Frontal cortex (tissue), 4 donors: Measurements from ENCODE around the gene HLX. TPM values are rescaled to one million over a fixed set of nuclear protein-coding genes. Genes with fewer than 3 reads are reported as not detected.
A peak's percentile ranks its signal among the peaks of the same experiment; 100 is the strongest.

ENCODE experiments used
- DNase-seq, 2 donors: peaks; one replicate each; pipeline ENCODE4 v3.0.0; 2012; ENCODE audit warnings: low spot score in 2 of 2
- FAIRE-seq: peaks from 2 replicates; lab custom pipeline; 2012; peaks lifted over from hg19 to GRCh38; lab: Jason Lieb, UNC
- total RNA-seq: library from RNA; depleted of rRNA; stranded (reverse); fragments of >200 nt; gene quantifications from one replicate; pipeline ENCODE4 v1.2.3, GENCODE V29; 2014
- donor health status: control.
- donor health status: control.
- donor health status: control.

Gene HLX
- total RNA-seq, 1 donor from 2014 or later, result 0.82 TPM

DNA sequence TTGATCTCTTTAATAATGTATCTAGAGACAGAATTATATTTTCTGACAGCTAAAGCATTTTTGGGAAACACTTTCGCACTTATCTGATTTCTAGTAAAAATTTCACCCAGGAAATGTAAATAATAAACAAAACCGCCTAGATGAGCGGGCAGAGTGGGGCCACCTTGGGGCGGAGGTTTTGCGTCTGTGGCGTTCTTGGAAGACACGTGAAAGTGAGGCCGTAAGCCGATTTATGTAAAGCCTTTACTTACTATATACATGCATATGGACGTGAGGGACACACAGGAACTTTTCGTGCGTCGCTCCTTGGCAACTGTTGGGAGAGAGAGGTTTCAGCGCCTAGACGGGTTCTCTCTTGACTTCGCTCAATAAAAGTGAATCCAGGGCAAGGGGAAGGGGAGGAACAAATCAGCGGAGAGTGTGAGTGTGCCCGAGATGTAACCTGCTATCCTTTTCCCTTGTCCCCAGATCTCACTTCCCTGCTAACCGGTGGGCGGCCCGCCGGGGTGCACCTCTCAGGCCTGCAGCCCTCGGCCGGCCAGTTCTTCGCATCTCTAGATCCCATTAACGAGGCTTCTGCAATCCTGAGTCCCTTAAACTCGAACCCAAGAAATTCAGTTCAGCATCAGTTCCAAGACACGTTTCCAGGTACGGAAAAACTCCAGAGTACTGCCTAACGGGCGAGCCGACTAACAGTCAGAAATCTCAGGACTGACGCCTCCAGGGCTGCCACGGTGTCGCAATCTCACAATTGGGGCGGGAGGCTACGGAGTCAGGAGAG is 1.7 kb downstream of the HLX start:
- DNase-seq, result peak; percentile 42 to 46
- no peak for FAIRE-seq

DNA sequence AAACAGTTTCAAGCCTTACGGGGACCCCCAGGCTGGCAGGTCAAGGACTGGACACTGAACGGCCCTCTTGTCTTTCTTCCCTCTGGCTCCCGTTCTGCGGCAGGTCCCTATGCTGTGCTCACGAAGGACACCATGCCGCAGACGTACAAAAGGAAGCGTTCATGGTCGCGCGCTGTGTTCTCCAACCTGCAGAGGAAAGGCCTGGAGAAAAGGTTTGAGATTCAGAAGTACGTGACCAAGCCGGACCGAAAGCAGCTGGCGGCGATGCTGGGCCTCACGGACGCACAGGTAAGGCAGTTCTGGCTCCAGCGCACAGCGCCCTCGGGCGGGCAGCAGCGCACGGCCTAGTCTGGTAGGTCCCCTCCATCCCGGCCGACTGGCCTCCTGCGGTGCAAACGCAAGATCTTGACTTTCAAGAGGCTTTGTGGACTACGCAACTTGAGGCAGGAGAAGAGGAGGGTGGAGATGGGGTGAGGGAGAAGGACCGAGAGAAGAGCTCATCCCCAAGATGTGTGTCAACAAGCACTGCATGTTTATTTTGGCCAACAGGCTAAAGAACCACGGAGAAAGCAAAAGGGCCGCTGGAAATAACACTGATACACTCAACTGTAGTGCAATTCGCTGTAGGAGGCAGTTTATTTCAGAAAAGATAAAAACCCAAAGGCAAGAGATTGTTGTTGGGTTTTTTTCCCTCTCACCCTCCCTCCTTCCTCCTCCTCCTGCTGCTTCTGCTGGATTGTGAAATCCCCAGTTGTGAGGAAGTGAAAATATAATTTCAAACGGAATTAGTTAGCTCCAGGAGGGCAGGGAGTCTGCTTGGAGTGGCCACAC is 3.0 kb downstream of the HLX start:
- DNase-seq (peak; percentile 38 to 56), FAIRE-seq (no peak)

DNA sequence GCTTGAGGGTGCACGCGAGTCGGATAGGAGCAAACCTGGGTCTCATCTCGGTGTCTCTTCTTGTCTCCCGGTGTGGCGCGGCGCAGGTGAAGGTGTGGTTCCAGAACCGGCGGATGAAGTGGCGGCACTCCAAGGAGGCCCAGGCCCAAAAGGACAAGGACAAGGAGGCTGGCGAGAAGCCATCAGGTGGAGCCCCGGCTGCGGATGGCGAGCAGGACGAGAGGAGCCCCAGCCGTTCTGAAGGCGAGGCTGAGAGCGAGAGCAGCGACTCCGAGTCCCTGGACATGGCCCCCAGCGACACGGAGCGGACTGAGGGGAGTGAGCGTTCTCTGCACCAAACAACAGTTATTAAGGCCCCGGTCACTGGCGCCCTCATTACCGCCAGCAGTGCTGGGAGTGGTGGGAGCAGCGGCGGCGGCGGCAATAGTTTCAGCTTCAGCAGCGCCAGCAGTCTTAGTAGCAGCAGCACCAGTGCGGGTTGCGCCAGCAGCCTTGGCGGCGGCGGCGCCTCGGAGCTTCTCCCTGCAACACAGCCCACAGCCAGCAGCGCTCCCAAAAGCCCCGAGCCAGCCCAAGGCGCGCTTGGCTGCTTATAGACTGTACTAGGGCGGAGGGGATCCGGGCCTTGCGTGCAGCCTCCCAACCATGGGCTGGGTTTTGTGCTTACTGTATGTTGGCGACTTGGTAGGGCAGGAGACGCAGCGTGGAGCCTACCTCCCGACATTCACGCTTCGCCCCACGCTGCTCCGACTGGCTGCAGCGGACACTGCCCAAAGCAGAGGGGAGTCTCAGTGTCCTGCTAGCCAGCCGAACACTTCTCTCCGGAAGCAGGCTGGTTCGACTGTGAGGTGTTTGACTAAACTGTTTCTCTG is 5.1 kb downstream of the HLX start:
- DNase-seq (peak; percentile 18 to 46), FAIRE-seq (no peak)

DNA sequence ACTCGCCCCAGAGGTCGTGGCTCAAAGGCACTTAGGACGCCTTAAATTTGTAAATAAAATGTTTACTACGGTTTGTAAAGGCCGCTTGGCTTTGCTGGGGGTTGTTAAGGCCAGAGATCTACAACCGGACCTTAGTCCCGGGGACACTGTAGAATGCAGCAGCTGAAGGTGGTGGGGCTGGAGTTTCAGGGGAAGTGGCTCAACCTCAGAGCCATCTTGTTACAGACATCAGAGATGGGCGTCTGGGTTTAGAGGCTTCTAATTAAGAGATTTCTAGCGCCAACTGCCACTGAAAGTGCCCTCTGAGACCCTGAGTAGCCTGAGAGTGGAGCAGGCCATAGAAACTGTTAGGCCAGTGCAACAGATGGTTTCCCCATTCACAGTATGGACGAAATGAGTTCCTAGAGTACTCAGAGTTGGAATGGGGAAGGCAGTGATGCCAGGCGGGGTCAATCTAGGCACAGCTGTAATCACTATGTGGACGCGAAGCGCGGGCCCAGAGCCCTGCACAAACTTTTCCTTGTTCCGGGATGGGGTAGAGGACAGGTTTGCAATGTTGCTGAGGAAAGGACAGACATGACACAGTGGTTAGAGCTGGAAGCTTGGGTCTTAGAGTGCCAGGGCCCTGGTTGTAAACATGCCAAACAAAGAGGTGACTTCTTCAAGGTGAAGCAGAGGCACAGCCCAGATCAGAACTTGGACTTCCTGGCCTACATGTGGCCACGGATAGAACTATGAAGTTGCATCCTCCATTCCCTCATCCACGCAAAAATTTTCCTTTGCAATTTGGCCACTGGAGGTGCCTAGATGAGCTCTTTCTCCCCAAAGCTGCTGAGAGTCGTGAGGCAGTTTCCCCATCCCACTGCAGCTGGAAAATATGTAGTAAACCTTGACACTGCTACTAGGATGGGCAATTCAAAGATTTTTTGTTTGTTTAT is 6.0 kb downstream of the HLX start:
- DNase-seq (peak in 1 of 2 donors; percentile 6), FAIRE-seq (no peak)

DNA sequence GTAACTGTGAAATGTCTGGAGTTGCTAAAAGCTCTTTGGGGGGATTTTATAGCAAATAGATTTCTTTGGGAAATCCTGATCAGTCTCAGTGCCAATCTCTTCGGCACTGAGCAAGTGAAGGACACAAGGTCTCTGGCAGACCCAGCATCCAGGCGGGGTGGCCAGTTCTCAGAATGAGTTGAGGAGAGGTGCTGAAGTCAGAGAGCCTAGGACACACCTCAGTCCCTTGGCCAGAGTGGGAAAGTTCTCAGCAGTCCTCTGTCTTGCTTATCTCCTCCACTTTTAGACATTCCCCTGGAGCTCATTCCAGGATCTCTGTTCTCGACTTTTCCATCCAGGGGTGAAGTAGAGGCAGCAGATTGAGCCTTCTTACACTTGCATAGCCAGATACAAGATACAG is 6.7 kb downstream of the HLX start:
- FAIRE-seq (no peak), DNase-seq (peak; percentile 6 to 17)

DNA sequence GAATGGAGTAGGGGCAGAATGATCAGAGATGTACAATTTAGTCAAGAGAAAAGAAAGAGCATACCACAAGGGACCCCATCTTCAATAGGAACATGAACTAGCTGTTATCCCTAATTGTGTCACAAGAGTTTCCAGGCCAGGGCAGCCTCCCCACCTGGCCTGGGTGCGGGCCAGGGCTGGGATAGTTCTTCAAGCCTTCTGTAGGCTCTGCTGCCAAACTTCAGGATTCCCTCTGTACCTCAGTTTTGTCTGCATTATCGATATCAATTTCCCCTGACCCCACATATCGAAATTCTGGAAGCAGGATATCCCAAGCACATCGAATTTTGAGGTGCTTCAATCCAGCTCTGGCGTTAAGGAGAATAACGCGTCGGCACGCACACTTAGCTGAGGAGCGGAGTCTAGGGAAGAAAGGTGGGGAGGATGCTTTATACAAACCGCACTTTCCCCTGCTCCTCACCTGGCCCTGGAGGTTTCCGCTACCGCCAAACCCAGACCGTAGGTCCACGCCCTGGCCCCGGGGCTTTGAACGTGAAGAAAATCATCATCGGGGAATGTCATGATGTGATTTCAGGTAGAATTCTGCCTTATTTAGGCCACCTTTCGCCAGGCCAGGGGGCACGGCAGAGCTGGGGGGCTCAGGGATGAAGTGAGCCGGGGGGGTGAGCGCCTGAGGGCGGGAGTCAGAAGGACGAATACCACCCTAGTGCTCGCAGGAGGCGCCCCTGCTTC is 7.4 kb downstream of the HLX start:
- FAIRE-seq (no peak), DNase-seq (peak in 1 of 2 donors; percentile 11)

DNA sequence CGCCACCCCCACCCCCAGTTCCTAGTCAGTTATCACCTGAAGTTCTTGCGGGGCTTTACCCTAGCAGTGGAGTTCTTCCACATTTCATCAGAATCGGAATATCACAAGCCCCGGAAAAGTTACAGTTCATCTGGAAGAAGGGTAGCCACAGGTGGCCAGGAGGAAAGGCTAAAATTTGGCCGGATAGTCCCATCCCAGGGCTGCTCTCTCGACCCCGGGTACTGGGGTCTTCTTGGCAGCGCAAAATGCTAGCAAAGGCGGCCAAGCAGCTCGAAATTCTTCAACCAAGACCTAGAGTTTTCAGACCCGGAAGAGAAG is 7.9 kb downstream of the HLX start:
- DNase-seq, result peak; percentile 5 to 6
- FAIRE-seq, result no peak

DNA sequence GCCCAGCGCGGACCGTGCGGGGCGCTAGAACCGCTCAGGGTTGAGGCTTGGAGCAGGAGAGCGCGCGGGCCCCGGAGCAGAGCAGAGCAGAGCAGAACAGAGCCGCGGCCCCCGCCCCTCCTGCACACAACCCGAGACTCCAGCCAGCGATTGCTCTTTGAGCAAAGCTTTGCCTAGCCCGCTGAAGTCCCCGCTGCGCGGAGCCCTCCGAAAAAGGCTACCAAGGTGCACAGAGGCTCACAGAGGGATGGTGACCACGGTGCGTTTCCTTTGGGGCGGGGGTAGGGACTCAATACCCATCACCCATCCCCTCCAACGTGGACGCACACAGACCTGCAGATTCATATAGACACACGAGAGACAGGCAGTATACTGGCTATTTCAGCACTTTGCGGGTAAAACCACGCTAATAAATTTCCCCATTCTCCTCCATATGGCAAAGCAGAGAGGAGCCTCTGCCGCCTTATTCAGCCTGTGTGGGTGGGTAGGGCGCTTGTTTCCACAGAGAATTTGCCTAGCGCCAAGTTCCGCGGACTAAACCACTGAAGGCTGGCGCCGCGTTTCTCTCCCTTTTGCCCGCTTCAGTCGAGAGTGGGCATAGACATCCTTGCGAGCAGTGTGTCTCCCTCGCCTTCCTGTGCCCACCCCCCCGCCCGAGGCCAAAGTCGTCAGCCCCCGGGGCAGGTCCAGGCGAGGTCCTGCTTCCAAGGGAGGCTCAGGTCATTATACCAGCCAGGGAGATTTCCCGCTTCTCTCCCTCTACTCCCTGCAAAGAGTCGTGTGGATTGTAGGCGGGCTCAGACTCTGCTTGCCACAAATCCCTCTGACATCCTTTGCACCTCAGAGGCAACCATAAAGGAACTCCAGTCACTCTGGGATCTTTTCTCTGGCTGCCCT is 8.5 kb downstream of the HLX start:
- FAIRE-seq (no peak), DNase-seq (peak; percentile 16 to 27)

DNA sequence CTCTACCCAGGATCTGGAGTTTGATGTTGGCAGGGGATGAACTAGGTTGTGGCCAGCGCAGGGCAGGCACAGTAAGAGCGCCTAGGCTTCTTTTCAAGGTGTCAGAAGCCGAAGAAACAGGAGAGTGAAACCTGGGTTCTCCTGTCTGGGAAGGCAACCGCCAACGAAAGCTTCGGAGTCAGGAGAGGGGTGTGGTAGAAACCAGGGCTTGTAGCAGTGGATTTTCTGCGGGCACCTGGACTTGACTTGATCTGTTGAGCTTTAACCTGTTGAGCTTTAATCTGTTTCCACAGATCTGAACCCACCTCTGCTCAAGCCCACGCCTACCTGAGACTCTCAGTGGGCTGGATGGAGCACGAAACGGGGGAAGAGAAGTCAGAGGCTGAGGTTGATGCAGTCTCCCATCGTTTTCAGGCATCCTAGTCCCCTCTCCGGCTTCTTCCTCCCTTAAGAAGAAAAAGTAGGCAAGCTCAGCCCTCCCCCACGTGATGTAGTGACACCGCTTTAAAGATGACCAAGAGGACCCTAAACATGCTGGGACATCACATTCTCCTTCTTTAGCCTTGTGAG is 9.3 kb downstream of the HLX start:
- no peak for DNase-seq

DNA sequence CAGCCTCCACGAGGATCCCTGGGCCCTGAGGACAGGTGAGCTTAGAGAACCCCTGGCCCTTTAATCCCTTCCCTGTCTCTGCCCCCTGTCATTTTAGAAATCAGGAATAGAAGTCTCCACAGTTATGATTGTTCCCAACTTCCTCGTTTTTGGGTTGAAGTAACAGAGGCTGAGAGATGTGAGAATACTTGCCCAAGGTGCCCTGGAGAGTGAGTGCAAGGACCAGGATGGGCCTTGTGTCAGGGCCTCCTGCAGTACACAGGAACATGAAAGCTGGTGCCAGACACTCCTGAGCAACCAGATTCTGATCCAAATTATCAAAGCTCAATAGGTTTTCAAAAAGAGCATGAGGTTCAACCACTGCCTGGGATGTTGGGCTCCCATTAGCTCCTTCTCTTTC is 10.1 kb downstream of the HLX start:
- no peak for FAIRE-seq
- peak in 1 of 2 donors; percentile 8 for DNase-seq

More for the DNA sequence above, 9.3 kb downstream of the HLX start:
- no peak for FAIRE-seq

DNA sequence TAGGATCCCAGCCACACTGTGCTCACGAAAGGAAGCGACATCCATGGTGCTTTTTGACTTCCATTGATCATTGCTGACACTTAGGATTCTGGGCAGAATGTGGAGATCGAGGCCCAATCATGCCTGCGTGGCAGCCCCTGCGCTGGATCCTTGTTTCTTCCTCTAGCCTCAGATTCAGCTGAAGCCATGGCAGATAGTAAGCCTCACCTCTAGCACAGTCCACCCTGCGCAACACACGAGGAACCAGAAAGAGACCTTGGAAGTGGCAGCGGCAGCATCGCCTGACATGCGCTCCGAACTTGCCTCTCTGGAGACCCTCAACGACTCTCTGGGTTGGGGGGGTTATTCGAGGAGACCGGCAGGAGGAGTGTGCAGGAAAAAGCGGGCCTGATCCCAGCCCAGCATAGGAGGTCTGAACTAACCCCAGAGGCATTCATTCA is 10.6 kb downstream of the HLX start:
- peak in 1 of 2 donors; percentile 3 for DNase-seq
- FAIRE-seq, result no peak

DNA sequence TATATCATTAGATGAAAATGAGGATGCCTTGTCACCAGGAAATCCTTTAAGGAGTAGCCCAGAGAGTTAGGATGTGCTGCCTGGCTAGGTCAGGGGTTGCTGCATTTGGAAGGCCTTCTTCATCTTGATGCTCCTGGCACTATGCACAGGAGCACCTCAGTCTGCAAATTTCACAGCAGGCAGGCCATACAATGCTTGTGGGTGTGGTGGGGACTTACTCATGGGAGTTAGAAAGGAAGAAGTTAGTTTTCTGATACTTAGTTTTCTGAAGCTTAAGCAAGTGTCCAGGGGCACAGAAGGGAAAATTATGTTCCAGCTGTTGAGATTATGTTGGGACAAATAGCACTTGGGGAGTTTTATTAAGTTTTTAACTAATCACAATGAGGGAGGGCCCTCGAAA is 11.4 kb downstream of the HLX start:
- DNase-seq (peak in 1 of 2 donors; percentile 4), FAIRE-seq (no peak)

DNA sequence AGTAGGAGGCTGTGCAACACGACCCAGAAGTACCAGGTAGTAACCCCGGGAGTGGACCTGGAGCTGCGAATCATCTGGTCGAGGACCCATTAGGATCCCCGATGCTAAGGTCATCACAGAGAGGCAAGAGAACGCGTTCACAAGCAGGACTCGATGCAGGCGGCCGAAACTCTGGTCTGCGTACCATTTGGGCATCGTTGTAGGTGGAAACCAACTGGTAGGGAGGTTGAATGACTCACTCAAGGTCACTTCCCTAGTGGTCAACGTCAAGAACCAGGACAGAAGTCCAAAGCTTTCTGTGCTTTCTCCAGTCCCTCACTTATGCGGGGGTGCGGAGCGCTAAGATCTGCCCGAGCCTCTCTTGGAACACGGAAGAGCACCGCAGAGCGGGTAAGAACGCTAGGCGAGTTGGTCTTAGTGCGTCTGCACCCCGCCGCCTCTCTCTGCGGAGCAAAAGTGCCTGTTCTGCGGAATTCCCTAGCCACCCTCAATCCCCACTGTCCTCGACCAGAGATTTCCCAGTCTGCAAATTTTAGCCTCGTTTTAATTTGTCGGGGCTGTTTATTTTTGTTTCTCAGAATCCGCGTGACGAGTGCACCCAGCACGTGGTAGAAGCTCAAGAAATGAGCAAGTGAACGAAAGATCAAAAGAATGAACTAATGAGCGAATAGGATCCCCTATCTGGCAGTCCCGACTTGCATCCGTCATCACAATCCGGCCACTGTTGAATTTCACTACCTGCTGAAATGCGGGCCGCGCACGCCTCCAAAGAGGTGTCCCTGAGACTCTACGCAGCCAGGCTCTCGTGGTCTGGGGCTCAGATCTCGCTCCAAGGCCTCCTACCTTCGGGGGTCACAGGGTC is 12.2 kb downstream of the HLX start:
- peak; percentile 10 to 18 for DNase-seq

DNA sequence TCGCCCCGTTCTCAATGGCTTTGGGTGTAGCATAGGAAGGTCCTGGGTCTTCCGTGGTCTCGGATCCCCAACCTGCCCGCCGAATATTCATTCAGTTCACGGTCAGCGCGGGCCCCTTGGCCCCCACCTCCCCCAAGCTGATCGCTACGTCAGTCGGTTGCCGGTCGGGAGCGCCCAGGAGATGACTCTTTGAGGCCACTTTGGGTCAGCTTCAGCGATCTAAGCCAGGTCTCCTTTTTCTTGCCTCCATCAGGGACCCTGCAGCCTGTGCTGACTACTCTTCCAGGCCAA is 12.8 kb downstream of the HLX start:
- no peak for FAIRE-seq
- DNase-seq, result peak in 1 of 2 donors; percentile 12

More for the DNA sequence above, 12.2 kb downstream of the HLX start:
- FAIRE-seq, result no peak

DNA sequence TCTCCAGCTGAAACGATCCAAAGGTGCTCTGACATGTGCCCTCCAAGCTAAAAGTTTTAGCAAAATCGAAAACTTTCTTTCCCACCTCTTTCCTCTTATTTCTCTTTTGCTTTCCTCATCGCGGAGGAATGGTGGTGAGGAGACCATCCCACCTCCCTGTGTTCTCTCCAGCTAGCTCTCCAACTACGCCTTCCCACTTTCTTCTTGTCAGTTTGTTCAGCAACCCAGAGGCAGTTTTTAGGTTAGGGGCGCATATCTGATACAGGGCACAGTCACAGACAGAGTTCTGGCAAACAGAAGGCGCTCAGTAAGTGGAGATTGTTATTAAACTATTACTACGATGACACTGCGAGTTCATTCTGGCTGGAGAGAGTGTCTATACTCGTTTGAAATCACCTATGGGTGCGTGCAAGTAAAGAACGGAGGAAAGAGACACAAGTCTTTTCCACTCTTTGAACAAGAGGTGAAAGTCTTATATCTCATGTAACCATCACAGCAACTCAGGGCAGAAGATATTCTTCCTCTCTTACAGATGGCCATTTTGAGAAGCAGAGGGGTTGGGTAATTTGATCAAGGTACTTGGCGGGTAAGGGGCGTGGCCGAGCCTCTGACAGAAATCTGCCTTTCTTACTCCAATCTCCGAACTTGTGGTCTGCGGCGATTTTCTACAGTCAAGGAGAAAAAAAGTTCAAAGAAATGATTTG is 13.9 kb downstream of the HLX start:
- DNase-seq (peak in 1 of 2 donors; percentile 9), FAIRE-seq (no peak)

DNA sequence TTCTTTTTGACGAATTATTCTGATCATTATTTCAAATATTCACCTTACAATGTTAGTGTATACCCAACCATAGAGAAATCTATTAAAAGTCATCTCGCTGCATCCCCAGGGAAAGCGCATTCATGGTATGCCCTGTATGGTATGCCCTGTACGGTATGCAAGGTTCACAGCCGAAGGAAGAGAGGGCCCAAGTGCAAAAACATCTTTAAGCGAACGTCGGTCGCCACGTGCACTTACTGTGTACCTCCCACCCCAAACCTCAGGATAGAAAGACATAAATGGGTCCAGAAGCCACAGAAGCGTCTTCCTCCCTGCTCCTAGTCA is 14.4 kb downstream of the HLX start:
- FAIRE-seq, result no peak
- no peak for DNase-seq
